ENCODE measurements around the gene MYH4.

The MYH4 gene

DNA sequence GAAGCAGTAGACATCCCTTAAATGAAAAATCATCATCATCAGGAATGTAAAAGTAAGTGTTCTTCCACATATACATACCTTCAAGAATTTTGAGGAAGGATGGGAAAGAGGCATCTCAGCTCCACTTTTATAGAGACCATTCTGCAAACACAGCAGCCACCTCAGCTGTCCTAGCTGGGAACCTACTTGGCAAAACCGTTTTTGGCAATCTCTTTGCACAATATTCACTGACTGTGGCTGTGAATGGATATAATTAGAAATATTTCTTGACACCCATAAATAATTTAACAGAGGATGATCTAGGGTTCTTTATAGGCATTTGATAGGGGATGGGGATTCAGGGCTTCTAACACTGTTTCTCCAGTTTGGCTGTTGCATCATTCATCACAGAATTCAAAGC lies at the start of gene MYH4:
Gene MYH4, minus strand, starts transcription at position 101 of the 400 bp plus-strand sequence. CDS start 2,814 bp downstream, outside the sequence.
- DNase-seq = no peak

GRCh38 chr17:10518271-10519037 lies 49.1 kb upstream of the MYH4 start, which contains the start of gene MYH1:
TSS of gene MYH1 (minus strand) at chr17:10518542. CDS start at chr17:10516642, 1,900 bp downstream.
- DNase-seq = no peak

GRCh38 chr17:10516638-10517037 lies 47.3 kb upstream of the MYH4 start:
- DNase-seq = no peak

GRCh38 chr17:10516065-10516464 lies 46.7 kb upstream of the MYH4 start:
- no peak for DNase-seq

- no peak for DNase-seq
These were observed 44.1 kb upstream of the MYH4 start for GRCh38 chr17:10513299-10514067.

DNA sequence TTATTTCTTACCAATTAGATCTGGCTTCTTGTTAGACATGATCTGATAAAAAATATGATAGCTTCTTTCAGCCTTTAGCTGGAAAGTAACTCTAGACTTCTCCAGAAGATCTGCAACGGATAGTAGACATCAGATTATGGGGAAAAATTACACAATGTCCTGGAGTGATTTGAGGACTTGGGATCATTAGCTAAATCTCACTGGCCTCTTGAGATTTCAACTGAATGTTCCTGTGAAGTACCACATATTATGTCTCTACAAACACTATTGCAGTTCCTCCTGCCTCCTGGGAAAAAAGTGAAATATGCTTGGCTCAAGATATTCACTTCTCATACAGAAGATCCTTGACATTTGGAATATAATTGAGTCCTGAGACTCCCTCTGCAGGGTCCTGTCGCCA lies 43.5 kb upstream of the MYH4 start:
- DNase-seq = no peak

- DNase-seq = no peak
These were observed 30.6 kb upstream of the MYH4 start for GRCh38 chr17:10499950-10500349.

GRCh38 chr17:10492004-10492403 lies 22.6 kb upstream of the MYH4 start:
- DNase-seq = no peak

- no peak for DNase-seq
These were observed 12.9 kb upstream of the MYH4 start for GRCh38 chr17:10482252-10482651.

DNA sequence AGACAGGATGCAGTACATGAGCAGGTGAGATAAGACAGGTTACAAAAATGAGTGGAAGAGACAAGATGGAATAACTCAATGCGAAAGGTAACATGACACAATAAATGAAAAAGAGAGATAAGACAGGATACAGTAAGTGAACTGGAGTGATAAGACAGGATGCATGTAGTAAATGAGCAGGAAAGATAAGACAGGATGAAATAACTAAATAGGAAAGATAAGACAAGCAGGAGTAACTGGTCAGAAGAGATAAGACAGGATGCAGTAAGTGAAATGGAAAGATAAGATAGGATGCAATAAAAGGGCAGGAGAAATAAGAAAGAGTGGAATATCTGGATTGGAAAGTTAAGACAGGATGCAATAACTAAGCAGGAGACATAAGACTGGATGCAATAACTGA lies 8.3 kb upstream of the MYH4 start:
- DNase-seq = no peak

- no peak for DNase-seq
These were observed 5.2 kb upstream of the MYH4 start for GRCh38 chr17:10474536-10474935.

GRCh38 chr17:10471858-10472257 lies 2.5 kb upstream of the MYH4 start:
- no peak for DNase-seq

DNA sequence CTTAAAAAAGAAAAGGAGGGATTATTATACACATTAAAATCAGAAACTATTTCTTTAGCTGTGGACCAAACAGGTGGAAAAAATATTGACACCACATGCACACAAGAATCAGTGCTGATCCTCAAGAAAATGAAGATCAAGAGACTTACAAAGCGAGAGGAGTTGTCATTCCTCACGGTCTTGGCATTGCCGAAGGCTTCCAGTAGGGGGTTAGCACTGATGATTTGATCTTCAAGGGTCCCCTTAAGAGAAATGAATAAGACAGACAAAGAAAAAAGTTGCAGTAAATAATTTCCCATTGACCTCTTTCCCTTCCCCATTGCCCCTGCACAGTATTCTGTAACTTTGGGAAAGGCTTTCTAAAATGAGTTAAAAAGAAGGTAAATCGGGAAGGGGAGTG lies 6.0 kb downstream of the MYH4 start:
- no peak for DNase-seq

DNA sequence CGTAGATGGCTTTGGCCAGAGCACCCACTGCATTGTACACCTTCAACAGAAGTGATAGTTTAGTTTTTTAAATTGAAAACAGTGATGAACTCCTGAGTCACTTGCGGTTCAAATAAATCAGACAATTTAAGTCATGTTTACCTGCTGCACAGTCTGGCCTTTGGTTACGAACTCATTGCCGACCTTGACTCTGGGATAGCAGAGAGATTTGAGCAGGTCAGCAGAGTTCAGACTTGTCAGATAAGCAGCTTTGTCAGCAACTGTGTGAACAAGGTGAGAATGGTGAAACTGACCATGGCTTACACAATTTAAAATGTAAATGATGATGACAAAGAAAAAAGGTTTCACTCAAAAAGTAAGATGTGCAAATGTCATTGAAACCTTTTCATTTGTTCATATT lies 9.3 kb downstream of the MYH4 start:
- DNase-seq = no peak

DNA sequence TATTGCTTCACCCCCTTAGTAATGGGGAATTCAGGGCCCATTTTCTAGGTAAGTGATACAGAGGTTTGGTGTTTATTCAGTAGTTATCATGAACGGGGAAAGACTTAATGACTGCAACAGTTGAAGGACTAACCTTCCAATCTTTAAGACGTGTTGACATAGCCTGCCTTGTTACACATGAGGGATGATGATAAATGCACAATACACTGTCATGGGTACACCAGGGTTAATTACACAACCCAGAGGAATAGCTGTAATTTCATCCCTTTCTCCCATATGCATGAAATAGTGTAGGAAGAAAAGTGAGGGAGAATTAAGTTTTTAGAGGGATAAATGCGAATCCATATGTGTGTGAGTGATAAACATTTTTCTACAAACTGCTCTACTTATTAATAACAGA lies 10.7 kb downstream of the MYH4 start:
- no peak for DNase-seq

- no peak for DNase-seq
These were observed 11.4 kb downstream of the MYH4 start for GRCh38 chr17:10457952-10458351.

GRCh38 chr17:10447026-10447931 lies 22.1 kb downstream of the MYH4 start:
- no peak for DNase-seq

GRCh38 chr17:10439816-10440215 lies 29.5 kb downstream of the MYH4 start:
- DNase-seq = no peak

DNA sequence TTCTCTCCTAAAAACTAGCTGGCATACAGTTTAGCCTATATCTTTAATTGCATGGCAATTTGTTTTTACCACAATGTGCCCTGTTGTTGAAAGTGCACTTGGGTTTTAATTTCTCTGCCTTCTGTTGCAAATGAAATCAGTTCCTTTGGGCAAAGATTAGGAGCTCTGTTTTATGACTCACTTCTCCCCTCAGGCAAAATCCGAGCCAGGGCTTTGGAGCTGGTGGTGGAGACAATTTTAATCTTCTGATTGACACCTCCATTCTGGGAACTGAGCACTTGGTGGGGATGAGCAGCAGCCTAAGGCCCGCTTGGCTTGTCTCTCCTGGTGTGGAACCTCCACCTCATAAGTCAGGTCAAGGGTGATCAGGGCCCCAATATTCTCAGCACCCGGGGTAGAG lies 34.3 kb downstream of the MYH4 start:
- no peak for DNase-seq

GRCh38 chr17:10429421-10430045 lies 39.8 kb downstream of the MYH4 start:
- no peak for DNase-seq

GRCh38 chr17:10428781-10429180 lies 40.6 kb downstream of the MYH4 start:
- DNase-seq = no peak

DNA sequence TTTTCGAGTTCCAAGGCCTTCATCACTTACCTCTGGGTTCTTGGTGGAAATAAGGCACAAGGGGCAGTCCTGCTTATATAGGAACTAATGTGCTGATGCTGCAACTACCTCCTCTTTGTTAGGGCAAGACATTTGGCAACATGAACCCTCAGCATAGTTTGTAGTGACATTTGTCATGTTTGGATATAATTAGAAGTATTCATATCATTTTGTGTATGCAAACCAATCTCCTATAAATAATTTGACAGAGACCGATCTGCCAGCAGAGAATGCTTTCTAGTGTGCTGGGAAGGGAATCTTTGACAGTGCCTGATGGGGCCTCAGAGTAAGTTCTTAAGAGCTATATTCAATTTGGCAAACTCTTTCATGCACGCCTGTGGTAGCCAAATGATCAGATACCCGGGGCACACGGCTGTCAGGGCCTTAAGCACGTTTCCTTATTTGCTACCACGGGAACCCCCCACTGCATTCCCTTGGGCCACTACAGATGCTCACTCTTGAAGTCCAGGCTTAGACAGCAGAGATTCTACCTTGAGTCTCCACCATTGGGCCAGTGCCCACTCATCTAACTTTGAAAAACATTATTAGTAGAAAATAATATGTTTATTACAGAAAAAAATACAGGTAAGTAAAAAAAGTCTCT lies 47.3 kb downstream of the MYH4 start, which contains the start of gene MYH8:
Gene MYH8, minus strand, starts transcription at position 51 of the 643 bp plus-strand sequence. CDS start 1,723 bp downstream, outside the sequence.
- DNase-seq = no peak

All from NCI-H146 (cell line).